ENCODE results near the gene AMOTL1.
"Not testable (repeated sequence)": the region's sequence is repeated elsewhere in the genome, so short reads cannot be mapped to it uniquely, and the experiment has no call there.

AMOTL1 gene

GRCh38 chr11:94796190-94796580, 28.0 kb downstream of the AMOTL1 start:
- DNase-seq = no peak

GRCh38 chr11:94796863-94797262, 28.7 kb downstream of the AMOTL1 start:
- DNase-seq = no peak

DNA sequence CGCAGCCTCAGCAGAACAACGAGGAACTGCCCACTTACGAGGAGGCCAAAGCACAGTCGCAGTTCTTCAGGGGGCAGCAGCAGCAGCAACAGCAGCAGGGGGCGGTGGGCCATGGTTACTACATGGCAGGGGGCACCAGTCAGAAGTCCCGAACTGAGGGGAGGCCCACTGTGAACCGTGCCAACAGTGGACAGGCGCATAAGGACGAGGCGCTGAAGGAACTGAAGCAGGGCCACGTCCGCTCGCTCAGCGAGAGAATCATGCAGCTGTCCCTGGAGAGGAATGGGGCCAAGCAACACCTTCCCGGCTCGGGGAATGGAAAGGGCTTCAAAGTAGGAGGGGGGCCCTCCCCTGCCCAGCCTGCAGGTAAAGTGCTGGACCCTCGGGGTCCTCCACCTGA, 31.6 kb downstream of the AMOTL1 start:
- DNase-seq = no peak

- no peak for DNase-seq
Measured at GRCh38 chr11:94800414-94800813, 32.3 kb downstream of the AMOTL1 start.

DNA sequence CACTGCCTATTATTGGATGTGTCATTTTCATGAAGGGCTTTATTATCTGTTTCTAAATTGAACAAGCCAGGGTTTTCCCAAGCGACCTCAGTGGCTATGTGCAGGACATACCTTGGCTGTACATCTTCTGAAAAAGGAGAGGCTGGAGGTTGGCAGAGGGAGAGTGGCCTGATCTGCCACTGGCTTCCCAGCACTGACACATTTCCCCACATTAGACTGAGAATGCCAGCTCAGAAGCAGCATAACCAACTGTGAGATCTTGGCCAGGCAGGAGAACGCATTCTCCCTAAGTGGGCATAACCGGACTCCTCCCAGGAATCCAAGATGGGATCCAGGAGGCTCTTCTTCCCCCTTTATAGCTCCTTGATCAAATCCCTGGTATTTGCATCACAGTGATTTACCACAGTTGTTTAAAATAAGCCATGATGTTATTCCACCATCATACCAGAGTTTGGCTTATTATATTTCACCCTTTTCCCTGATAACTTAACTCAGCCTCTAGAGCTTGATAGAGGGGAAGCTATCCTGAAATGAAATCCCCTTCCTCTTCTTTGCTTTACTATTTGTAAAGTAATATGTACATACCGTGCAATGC, 33.8 kb downstream of the AMOTL1 start:
- DNase-seq = no peak

DNA sequence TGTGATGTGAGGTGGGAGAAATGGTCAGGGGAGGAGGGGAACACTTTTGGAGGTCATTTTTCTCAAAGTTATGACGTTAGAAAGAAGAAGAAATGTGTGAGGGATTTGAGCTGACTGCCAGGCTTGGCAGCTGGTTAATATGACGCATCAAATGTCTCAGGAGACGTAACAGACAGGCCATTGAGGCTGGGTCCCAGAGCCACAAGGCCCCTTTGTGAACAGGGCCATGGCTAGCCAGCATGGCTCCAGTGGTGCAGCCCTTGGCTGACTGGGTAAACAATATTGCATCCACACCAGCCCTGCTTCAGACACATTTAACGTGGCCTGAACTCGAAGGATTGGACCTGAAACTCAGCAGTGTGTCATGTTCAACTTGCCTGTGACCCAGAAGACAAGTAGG, 34.3 kb downstream of the AMOTL1 start:
- DNase-seq = no peak

GRCh38 chr11:94803491-94803890, 35.3 kb downstream of the AMOTL1 start:
- DNase-seq = no peak

DNA sequence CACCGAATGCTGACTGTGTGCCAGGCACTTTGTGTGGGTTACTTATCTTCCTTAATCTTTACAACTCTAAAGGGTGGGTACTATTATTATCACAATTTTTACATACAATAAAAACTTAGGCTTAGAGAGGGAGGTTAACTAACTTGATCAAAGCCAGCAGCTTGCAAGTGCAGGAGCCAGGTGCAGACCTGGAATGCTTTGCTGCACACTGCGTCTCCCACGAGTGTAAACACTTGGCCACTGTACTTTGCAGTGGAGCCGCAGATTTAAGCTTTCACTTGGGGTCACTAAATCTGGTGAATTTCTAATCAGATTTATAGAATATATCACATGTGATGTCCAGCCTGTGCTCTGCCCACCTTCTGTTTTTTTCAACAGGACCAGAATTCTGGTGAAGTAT, 36.7 kb downstream of the AMOTL1 start:
- DNase-seq = no peak

- no peak for DNase-seq
Measured at GRCh38 chr11:94806014-94806413, 37.9 kb downstream of the AMOTL1 start.

DNA sequence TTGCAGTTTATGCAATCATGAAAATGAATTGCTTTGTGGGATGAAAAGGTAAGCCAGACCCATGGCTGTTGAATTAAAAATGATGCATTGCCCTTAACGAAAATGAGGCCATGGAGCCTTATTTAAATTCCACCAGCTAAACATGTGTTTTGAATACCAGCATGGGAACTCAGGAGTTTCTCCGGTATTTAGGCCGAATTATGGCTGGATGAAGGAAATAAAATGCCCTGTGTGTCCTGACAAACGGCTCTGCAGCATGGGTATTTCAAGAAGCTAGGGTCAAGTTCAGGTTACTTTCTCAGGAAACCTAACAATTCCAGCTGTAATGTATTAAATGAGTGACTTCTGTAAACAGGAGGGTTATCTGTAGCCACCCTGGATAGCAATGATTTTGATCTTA, 38.3 kb downstream of the AMOTL1 start:
- no peak for DNase-seq

GRCh38 chr11:94809251-94809650, 41.1 kb downstream of the AMOTL1 start:
- no peak for DNase-seq

DNA sequence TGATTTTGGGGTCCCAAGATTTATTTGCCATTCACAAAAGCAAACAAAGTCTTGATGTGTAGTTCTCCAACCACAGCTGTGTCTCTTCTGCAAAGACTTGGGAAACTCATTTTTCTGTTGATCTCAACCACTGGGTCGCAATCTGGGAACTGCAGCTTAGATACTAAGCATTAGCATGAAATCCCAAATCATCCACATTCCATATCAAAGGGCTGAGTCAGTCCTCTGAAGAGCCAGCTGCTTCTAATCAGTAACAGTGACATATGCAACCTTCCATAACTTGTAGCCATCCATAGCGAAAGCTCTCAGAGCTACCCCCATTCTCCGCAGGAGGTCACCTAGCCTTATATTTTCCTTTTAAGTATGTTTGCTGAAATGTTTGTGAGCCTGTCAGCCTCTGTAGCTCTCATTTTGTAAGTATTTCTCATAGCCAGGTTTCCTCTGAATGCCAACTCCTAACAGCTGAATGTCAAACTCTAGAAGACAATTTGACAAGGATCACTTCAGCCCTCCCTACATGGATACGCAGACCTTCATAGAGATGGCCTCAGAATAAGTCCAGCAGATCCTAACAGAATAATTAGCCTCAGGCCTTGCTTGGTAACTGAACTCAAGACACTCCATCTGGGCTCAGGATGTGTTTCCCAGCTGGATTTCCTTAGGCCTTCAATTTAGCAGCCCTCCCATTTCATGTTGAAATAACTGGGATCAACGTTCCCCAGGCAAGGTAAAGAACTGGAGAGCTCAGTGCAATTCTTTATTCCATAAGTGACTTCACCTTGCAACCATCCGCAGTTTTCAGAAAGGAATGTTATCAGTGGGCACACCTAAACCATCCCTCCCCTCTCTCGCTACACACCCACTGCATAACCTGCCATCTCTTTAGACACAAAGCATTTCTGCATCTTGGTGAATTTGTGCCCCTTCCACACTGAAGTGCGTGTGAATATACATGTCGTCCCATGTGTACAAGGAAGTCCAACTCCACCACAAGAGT, 44.9 kb downstream of the AMOTL1 start:
- not testable (repeated sequence) for DNase-seq

DNA sequence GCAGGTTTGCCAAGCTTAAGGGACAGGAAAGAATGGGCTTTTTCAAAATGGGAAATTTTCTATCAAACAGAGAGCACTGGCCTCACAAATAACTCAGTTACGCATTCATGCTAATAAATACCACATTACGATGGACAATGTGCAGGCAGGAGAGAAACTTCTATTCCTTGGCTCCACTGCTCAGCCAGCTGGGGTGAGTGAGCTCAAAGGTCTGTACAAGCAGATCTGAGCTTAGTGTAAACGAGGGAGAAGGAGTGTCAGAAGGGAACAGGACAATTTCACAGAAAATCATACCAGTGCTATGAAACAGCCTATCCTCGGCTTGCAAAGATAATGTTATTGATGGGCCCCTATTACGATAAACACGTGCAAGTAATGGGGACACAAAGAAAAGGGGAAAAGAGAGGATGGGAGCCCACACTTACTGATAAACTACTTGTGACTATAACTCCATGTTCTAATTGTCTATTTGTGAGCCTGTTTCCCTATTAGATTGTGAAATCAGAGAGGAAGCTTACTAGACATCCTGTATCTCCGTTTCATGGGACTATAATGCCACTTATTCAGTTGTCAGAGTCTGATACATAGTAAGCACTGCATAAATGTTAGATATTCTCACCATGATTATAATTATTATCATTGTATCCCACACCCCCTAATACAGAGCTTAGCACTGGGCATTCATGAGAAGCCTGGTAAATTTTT, 46.3 kb downstream of the AMOTL1 start:
- DNase-seq = no peak

GRCh38 chr11:94815705-94816344, 47.7 kb downstream of the AMOTL1 start:
- no peak for DNase-seq

GRCh38 chr11:94820480-94820879, 52.3 kb downstream of the AMOTL1 start:
- no peak for DNase-seq

DNA sequence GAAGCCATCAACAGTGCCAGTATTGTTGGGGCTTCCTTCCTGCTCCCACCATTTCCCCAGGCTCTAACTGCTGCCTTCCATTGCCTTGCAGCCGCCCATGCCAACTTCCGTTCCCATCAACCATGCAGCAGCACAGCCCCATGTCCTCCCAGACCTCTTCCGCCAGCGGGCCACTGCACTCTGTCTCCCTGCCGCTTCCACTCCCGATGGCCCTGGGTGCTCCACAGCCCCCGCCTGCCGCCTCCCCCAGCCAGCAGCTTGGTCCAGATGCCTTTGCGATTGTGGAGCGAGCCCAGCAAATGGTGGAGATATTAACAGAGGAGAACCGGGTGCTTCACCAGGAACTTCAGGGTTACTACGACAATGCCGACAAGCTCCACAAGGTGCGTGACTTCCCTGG, 53.3 kb downstream of the AMOTL1 start:
- no peak for DNase-seq

- no peak for DNase-seq
Measured at GRCh38 chr11:94822080-94822479, 53.9 kb downstream of the AMOTL1 start.

DNA sequence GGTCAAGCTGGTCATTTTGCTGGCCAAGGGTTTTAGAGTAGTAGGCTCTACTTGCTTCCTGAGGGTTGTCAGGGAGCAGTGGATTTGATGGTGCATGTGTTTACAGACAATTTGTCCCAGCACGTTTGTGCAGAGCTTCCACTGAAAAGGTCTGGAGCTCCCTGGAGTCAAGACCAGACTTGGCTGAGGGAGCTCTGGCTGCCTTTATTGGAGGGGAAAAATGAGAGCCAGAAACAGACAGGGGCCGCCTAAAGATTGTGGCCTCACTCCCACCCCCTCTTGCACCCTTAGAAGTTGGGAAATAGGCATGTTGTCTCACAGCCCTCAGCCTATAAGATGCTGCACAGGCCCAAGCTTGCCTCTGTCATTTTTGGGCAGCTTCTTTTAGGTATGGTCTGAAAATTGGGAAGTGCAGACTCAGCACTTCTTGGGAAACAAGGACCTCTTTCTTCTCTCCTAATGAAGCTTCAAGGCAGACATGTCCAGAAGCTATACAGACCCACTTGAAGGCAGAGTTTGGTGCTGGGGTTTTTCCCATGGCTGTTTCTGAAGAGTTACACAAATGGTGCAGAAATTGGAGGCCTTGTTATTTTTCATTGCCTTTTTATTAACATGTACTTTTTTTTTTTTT, 55.1 kb downstream of the AMOTL1 start:
- no peak for DNase-seq

GRCh38 chr11:94825031-94825430, 56.9 kb downstream of the AMOTL1 start:
- DNase-seq = no peak

DNA sequence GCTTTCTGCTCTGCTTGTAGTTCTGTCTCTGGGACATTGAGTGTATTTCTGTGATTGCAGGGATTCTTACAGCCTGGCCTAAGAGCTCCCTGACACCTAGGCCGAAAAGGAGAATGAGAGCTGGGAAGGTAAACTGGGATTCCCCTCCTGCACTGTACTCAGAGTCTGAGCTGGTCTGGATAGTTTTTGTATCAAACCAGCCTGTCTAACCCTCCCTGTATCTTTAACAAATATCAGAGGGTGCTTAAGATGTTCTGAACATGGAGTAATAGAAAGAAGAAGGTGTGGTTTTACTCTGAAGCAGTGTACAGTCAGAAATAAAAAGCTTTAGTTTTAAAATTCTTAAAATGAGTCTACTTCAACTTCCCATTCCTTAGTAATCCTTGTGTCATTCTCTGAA, 57.3 kb downstream of the AMOTL1 start:
- no peak for DNase-seq

- no peak for DNase-seq
Measured at GRCh38 chr11:94826415-94826814, 58.3 kb downstream of the AMOTL1 start.

- no peak for DNase-seq
Measured at GRCh38 chr11:94828088-94828487, 59.9 kb downstream of the AMOTL1 start.

Data from NCI-H1694 (cell line).